ENCODE measurements around the gene COL4A6. TPM values are rescaled to one million over a fixed set of nuclear protein-coding genes. Genes with fewer than 3 reads are reported as not detected.

Gene COL4A6
- total RNA-seq, 4 donors from 2014 or later, result 0.27 to 1.5 (median 1.1) TPM

DNA sequence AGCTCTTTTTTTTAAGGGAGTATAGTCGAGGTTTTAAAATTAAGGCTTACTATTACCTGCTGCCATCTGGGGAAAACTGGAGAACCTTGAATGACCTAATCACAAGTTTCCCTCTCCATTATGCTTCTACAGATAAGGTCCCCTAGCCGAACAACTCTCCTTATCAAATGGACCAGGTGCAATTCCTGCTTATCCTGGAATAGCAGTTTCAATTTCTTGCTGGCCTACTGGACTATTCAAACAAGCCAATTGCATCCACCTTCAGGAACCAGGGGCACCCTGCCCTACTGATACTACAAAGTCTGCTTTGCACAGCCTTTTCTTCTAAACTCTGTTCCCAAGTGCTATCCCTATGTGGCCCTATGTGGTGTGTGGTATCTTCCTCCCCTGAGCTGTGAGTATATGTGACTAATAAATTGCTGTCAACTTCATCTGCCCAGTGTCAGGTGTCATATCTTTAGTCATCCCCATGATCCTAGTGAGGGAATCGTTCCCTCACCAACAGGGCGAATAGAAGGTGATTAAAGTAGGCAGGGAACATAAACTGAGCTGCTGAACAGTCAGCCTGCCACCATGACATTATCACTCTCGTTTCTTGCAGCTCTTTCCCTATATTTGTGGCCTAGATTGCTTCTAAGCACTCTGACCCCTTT lies 218.1 kb downstream of the COL4A6 start:
- 82 to 98% methylated on average over 4 to 5 of the region's 5 CpGs for WGBS, 2 donors
- H3K4me3 ChIP-seq (replicated peaks in 1 of 3), result no peak overlapping the region
- intact Hi-C loops (cut with DNase I), result no loop called here
- peaks cover 0 to 2% of the 10 kb centered on the region in 2 donors for H3K4me1 ChIP-seq
- no peak for DNase-seq
- no peaks in the 10 kb centered on the region for H3K36me3 ChIP-seq
- TF ChIP-seq POLR2A (IDR thresholded peaks at IDR 0.05), result no peak
- H3K27me3 ChIP-seq, result no peaks in the 10 kb centered on the region
- no peaks in the 10 kb centered on the region for H3K9me3 ChIP-seq
- no peak overlapping the region for H3K27ac ChIP-seq

DNA sequence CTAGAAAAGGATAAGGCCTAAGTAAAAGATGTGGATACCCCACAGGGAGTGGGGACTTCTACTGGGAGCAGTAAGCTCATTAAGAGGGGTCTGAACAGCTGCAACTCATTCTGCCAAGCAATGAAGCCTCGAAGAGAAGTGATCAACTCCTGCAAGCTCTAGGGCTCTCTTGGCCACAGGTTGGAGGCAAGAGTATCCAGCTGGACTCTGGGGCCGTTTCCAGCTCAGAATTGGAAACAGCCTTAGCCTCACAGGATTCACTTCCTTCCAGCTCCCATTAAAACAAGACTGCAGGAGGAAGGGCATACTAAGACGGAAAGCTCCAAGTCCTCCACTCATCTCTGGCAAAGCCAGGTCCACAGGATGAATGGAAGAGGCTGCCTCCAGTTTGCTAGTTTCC lies 220.3 kb downstream of the COL4A6 start:
- TF ChIP-seq POLR2A (IDR thresholded peaks at IDR 0.05), result no peak
- TF ChIP-seq, protein P1, sequence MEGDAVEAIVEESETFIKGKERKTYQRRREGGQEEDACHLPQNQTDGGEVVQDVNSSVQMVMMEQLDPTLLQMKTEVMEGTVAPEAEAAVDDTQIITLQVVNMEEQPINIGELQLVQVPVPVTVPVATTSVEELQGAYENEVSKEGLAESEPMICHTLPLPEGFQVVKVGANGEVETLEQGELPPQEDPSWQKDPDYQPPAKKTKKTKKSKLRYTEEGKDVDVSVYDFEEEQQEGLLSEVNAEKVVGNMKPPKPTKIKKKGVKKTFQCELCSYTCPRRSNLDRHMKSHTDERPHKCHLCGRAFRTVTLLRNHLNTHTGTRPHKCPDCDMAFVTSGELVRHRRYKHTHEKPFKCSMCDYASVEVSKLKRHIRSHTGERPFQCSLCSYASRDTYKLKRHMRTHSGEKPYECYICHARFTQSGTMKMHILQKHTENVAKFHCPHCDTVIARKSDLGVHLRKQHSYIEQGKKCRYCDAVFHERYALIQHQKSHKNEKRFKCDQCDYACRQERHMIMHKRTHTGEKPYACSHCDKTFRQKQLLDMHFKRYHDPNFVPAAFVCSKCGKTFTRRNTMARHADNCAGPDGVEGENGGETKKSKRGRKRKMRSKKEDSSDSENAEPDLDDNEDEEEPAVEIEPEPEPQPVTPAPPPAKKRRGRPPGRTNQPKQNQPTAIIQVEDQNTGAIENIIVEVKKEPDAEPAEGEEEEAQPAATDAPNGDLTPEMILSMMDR (IDR thresholded peaks at IDR 0.05), result no peak
- Histone ChIP-seq H3K4me1 (no peaks in the 10 kb centered on the region), H3K9me3 (no peaks in the 10 kb centered on the region), H3K27me3 (no peaks in the 10 kb centered on the region), H3K36me3 (no peaks in the 10 kb centered on the region), H3K27ac (no peak overlapping the region), H3K4me3 (replicated peaks in 1 of 3) (no peak overlapping the region)
- intact Hi-C loops (cut with DNase I), result no loop called here
- 38 to 71% methylated on average over 1 to 2 of the region's 3 CpGs for WGBS, 2 donors
- no peak for DNase-seq

DNA sequence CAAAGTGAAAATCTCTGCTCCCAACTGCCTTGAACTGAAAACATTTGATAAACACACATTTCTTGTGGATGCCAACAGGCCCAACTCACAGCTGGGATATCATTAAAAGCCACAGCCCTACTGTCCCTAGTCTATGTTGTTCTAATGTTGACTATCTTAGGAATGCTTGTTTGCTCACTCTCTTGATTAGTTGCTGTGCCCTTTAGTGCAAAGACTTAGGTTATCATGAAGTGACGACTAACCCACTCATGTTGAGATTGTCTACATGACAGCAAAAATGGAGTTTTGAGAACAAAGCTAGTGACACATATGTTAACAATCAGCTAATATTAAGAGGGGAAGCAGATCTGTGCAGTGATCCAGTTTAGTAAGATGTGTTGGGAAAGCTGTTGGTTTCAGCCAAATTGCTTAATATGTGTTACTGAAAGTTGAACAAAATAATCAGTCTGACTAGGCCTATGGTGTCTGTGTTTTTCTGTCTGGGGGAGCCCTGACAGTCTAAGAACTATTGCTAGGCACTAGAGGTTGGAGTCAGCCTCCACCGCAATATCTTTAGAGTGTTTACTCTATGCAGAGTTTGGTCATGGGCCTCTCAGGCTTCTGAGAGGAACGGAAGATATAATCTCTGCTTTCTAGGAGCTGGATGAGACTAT lies 221.2 kb downstream of the COL4A6 start:
- Histone ChIP-seq H3K27ac (no peak overlapping the region), H3K9me3 (no peaks in the 10 kb centered on the region), H3K27me3 (no peaks in the 10 kb centered on the region), H3K36me3 (no peaks in the 10 kb centered on the region), H3K4me3 (replicated peaks in 1 of 3) (no peak overlapping the region), H3K4me1 (no peaks in the 10 kb centered on the region)
- WGBS, 2 donors, result 79 to 86% methylated on average over 3 of the region's 3 CpGs
- no peak for DNase-seq
- intact Hi-C loops (cut with DNase I), result no loop called here
- no peak for TF ChIP-seq POLR2A (IDR thresholded peaks at IDR 0.05)
- TF ChIP-seq, protein P1 (IDR thresholded peaks at IDR 0.05), result no peak

DNA sequence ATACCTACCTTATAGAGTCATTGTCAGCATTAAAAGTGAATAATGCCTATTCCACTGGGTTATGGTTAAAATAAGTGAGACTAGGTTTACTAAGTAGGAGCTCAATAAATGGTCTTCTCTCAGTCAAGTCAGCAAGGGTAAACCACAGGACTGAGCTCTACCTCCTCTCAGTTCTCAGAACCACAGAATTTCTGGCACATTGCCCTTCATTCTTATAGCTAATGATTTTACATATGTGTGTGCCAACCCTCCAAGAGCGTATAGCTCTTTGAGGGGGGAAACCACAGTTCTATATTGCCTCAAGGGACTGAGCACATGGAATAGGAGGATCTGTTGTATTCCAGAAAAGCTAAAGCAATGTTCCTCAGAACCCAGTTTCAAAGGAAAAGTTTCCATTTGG lies 221.8 kb downstream of the COL4A6 start:
- Histone ChIP-seq H3K36me3 (no peaks in the 10 kb centered on the region), H3K27me3 (no peaks in the 10 kb centered on the region), H3K4me1 (no peaks in the 10 kb centered on the region), H3K9me3 (no peaks in the 10 kb centered on the region), H3K4me3 (replicated peaks in 1 of 3) (no peak overlapping the region), H3K27ac (no peak overlapping the region)
- 67 to 90% methylated on average over 1 of the region's 1 CpG for WGBS, 2 donors
- no peak for DNase-seq
- intact Hi-C loops (cut with DNase I), result no loop called here
- TF ChIP-seq POLR2A (IDR thresholded peaks at IDR 0.05), result no peak
- TF ChIP-seq, protein P1 (IDR thresholded peaks at IDR 0.05), result no peak

DNA sequence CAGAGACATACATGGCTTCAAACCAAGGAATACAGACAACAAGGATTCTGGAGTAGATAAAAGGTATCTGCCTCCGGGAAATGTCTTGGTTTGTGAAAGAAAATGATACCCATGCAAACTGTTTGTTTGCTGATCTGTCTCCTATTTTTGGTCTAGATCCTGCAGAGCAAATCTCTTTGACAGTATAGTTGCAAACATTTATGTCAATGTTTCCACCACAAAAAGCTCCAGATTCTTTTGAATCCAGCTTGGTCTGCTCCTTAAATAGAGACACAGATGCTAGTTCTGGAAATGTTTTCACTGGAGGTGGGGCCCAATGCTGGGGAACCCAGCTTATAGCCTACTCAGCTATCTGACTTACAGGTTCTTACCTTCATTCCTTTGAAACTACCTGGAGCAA lies 226.9 kb downstream of the COL4A6 start:
- no peak for DNase-seq
- no peak overlapping the region for H3K27ac ChIP-seq

More for the DNA sequence above, 226.9 kb downstream of the COL4A6 start:
- peaks cover 5% of the 10 kb centered on the region for H3K27me3 ChIP-seq
- no peaks in the 10 kb centered on the region for H3K36me3 ChIP-seq
- TF ChIP-seq POLR2A (IDR thresholded peaks at IDR 0.05), result no peak
- TF ChIP-seq, protein P1 (IDR thresholded peaks at IDR 0.05), result no peak
- WGBS, 2 donors, result 100% methylated on average over 1 of the region's 1 CpG
- H3K4me3 ChIP-seq (replicated peaks in 1 of 3), result no peak overlapping the region
- intact Hi-C loops (cut with DNase I), result no loop called here
- no peaks in the 10 kb centered on the region for H3K9me3 ChIP-seq
- H3K4me1 ChIP-seq, result no peaks in the 10 kb centered on the region

All from thyroid gland (tissue), 4 donors.